GM19193 (cell line): ENCODE results near the gene TBC1D19.

ENCODE experiments used
- POLR2A ChIP-seq: IDR thresholded peaks from 4 replicates; pipeline ENCODE4 v1.6.1; 2011; ENCODE audit not compliant: insufficient read depth, insufficient read length; ENCODE audit errors: extremely low read depth

TBC1D19 gene

GRCh38 chr4:26647523-26648224 lies 63.8 kb downstream of the TBC1D19 start:
- no peak for TF ChIP-seq POLR2A

GRCh38 chr4:26648260-26648659 lies 64.4 kb downstream of the TBC1D19 start:
- no peak for TF ChIP-seq POLR2A

GRCh38 chr4:26660261-26660660 lies 76.4 kb downstream of the TBC1D19 start:
- TF ChIP-seq POLR2A: no peak

DNA sequence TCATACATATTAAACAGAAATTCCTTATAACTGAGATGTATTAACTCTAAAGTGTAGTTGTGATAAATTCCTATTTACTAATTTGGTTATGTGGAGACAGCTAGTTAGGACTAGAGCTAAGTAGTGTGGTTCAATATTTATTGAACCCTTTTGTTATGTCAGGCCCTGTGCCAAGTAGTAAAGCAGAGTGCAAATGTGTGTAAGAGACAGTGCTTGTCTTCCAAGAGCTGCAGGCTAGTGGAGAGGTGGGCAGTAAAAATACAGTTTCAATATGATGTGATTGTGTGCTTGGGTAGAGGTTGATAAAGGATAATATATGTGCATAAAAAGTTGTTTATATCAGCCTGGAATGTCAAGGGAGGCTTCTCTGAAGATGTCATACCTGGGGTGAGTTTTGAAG lies 80.0 kb downstream of the TBC1D19 start:
- no peak for TF ChIP-seq POLR2A

DNA sequence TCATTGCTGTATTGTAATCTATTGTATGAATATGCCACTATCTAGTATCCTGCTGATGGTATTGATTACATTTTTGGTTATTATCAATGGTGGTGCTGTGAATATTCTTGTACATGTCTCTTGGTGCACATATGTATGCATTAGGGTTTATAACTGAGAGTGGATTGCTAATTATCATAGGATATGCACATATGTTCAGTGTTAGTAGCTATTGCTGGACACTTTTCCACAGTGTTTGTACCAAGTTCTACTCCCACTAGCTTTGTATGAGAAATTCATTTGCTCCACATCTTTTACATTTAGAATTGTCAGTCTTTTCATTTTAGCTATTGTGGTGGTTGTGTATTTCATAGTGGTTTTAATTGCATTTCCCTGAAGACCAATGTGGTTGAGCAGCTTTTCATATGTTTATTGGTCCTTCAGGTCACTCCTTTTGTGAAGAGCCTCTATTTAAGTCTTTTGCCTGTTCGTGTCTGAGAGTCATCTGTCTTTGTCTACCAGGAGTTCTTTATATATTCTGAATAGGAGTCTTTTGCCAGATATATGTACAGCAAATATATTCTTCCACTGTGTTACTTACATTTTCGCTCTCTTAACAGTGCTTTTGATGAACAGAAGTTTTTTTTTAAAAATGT lies 87.1 kb downstream of the TBC1D19 start:
- no peak for TF ChIP-seq POLR2A

GRCh38 chr4:26682436-26682835 lies 98.6 kb downstream of the TBC1D19 start:
- TF ChIP-seq POLR2A: no peak

- TF ChIP-seq POLR2A: no peak
Observed at GRCh38 chr4:26685250-26685649, 101.4 kb downstream of the TBC1D19 start.

DNA sequence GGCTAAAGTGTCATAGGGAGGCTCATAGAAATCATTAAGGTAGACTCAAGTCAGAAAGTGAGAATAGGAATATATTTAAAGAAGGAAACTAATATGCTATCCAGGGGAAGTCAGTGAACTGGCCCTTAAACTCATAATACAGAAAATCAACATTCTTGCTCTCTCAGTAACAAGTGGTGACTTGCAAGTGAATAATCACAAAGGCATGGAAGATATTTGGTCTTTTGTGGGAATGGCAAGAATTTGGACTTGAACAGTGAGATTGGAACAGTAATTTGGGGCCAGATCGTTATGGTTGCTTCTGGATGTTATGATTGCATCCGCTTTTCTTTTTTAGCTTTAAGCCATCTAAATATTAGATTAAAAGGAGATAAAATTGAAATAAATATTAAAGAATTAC lies 103.8 kb downstream of the TBC1D19 start:
- no peak for TF ChIP-seq POLR2A

DNA sequence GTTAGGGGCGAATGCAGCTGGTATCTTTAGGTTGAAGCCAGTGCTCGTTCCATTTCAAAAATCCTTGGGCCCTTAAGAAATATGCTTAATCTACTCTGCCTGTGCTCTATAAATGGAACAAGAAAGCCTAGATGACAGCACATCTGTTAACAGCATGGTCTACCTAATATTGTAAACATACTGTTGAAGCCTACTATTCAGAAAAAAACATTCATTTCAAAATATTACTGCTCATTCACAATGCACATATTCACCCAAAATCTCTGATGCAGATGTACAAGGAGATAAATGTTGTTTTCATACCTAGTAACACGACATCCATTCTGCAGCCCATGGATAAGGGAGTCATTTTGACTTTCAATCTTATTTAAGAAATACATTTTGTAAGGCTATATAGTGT lies 106.6 kb downstream of the TBC1D19 start:
- no peak for TF ChIP-seq POLR2A

GRCh38 chr4:26692014-26692726 lies 108.3 kb downstream of the TBC1D19 start:
- no peak for TF ChIP-seq POLR2A

DNA sequence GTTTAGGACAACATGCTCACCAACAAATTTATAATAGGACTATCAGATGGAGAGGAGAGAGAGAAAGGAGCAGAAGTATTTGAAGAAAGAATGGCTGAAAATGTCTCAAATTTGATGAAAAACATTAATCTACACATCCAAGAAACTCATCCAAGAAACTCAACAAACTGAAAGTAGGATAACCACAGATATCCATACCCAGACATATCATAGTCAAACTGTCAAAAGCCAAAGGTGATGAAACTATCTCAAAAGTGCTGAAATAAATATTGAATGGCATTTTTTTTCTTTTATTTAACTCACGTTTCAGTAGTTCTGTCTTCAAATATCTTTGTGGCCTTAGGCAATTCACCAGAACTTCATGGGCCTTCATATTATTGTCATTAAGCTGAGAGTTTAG lies 116.2 kb downstream of the TBC1D19 start:
- no peak for TF ChIP-seq POLR2A

GRCh38 chr4:26701095-26701494 lies 117.2 kb downstream of the TBC1D19 start:
- no peak for TF ChIP-seq POLR2A

DNA sequence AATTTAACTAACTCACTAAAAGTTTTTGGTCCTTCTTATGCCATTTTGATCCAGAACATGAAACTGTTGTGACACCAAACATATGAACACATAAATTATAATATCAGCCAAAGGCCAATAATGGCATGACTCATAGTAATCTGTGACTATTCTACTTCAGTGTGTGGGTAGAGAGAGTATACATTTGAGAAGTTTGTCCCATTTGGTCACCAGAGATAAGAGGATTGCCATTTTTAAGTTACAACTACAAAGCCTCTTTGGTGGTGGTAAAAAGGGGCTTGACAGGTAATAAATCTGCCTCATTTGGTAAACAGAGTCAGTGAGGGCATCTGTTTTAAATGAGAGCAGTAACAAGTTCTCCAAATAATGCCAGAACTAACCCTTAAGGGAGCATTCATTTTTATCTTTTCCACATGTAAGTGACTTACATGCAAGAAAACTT lies 117.9 kb downstream of the TBC1D19 start:
- TF ChIP-seq POLR2A: no peak

- no peak for TF ChIP-seq POLR2A
Observed at GRCh38 chr4:26707342-26707741, 123.5 kb downstream of the TBC1D19 start.

DNA sequence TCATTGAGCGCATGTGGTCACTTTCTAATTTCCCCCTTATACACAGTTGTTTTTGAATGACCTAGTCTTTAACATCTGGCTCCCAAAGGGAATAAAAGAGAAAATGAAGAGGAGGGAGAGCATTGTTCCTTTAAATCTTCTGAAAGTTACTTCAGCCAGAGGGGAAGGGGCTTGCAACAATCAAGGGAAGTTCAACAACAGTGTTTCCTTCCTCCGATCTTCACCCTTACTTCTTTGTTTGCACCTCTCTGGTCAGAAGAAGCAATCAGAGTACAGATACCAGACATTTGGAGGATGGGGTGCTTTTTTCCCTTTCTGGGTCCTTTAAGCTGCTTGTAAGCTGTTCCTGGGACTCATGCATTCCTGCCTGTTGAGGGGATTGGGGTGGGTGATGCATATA lies 125.4 kb downstream of the TBC1D19 start:
- TF ChIP-seq POLR2A: no peak
